SHP77 (cell line): ENCODE measurements around the gene SMAD3.
"Not testable (repeated sequence)": the region's sequence is repeated elsewhere in the genome, so short reads cannot be mapped to it uniquely, and the experiment has no call there.

Experiments used
- DNase-seq, 2 experiments: peaks; one replicate each; lab custom pipeline; 2025; lab: John Stamatoyannopoulos, UW

SMAD3 gene

GRCh38 chr15:67109141-67110034 is 44.0 kb downstream of the SMAD3 start:
- no peak for DNase-seq

DNA sequence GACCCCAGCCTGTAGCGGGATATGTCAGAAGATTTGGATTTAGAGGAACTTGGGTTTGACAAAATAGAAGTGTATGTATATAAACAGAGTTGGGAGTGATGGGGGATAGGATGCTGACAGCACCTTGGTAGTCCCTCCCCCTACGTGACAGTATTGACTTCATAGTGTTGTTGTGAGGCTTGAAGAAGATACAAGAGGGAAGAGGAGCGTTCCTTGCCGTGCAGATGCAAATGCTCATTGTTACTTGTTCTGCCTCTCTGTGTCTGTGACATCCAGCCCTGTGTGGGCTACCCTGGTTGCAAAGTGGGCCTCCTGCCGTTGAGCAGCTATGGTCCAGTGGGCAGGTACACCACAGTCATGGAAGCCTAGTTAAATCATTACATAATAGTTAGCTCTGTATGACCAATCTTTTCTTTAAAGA is 45.0 kb downstream of the SMAD3 start:
- DNase-seq, result no peak

DNA sequence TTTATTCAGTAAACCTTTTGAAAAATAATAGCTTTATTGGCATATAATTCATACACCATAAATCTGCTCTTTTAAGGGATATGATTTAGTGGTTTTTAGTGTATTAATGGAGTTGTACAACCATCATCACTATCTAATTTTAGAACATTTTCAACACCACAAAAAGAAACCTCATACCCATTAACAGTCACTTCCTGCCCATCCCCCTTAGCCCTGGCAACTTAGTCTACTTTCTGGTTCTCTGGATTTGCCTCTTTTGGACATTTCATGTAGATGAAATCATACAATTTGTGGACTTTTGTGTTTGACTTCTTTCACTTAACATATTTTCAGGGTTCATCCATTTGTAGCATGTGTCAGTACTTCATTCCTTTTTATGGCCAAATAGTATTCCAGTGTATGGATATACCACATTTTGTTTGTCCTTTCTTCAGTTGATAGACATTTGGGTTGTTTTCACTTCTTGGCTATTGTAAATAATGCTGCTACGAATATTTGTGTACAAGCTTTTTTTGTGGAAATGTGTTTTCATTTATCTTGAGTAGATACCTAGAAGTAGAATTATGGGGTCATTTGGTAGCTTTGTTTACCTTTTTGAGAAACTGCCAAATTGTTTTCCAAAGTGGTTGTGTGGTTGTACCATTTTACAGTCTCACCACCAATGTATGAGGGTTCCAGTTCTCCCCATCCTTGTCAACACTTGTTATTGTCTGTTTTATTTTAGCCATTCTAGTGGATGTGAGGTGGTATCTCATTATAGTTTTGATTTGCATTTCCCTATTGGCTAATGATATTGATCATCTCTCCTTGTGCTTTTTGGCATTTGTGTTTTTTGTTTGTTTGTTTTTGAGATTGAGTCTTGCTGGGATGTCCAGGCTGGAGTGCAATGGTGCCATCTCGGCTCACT is 45.8 kb downstream of the SMAD3 start:
- no peak for DNase-seq

GRCh38 chr15:67114046-67114445 is 48.6 kb downstream of the SMAD3 start:
- DNase-seq, result no peak

DNA sequence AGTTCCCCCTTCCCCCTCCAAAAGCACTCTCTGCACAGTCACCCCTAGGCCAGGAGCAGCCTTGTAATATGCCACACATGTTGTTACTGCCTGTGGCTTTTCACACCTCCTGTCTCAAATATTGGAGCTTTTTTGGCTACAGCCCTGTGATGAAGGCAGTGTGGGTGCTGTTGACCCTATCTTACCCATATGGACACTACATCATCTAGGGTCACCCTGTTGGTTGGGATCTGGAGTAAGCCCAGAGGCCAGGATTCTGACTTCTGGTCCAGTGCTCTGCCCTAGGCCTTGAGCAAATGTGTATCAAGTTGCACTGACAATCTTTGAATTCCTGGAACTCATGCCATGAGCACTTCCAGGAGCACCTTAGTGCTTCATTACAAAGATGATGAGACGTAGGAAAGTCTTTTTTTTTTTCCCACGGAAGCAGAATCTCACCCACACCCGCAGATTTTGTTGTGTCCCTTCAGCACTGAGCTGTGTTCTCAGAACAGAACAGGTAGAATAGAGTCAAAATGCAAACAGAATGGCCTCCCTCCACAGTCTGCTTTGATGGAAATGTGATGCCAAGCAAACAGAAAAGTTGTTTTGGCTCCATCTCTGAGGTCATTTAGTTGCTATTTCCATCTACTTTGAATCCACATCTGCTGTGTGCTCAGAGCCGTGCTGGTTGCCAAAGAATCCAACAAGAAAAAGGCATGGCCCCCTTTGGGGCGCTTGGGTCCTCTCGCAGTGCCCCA is 49.6 kb downstream of the SMAD3 start:
- peak in 1 of 2 experiments; percentile 11 for DNase-seq

GRCh38 chr15:67115586-67115969 is 50.2 kb downstream of the SMAD3 start:
- DNase-seq, result no peak

DNA sequence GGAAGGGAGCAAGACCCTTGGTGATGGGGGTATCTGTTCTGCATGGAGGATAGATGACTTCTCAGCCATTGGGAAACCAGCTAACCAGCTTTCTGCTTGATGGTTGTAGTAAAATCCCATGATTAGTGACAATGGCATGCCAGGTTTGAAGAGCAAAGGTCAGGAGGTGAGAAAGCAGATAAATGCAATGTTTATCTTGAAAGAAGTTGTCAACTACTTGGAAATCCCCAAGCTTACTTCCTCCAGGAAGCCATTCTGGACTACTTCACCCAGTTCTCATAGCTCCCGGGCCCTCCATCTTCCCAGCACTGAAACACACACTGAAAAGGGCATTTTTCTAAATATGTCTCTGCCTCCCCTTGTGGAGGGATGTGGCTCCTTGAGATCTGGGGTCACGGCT is 51.3 kb downstream of the SMAD3 start:
- DNase-seq, result no peak

DNA sequence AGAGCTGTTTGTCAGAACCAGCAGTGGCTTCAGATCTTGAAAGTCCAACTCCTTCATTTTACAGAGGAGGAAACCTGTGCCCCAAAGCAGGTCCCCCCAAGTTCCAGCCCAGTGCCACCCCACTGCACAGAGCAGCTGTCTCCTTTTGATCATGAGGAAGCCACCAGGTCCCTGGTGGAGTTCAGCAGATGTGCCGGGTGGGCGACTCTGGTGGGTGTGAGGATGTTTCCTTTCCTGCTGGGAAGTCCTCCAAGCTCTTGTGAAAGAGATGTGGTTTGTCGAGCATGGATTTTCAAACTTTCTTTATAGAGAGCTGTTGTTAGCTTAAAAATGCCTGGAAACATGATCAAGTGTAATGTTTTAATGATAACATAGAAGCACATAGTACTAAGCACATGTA is 52.0 kb downstream of the SMAD3 start:
- no peak for DNase-seq

GRCh38 chr15:67118808-67119207 is 53.4 kb downstream of the SMAD3 start:
- DNase-seq, result no peak

DNA sequence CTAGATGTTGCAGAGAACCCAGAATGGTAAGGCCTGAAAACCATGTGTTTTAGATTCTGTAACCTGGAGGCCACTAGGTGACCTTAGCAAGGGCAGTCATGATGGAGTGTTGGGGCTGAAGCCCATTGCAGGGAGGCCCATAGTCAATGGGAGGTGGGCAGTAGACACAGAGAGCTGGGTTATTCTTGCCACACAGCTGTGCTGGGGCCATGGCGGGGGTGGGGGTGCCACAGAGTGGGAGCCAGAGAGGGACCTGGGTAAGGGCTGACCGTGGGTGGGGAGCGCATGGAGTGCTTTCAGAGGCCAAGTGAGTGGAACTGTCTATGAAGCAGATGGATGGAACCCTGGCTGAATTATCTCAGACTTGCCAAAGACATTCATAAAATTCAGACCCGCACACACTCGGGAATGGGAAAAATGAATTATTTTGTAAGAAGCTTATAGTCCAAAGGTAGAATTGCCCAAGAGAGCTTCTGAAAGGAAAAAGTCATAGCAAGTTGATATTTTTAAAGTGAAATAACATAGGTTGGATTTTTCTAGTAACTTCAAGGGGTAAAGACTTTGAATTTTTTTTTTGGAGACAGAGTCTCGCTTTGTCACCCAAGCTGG is 53.9 kb downstream of the SMAD3 start:
- DNase-seq, result no peak

GRCh38 chr15:67120009-67120838 is 54.8 kb downstream of the SMAD3 start:
- no peak for DNase-seq

- DNase-seq, result no peak
Observed at GRCh38 chr15:67120839-67121643, 55.6 kb downstream of the SMAD3 start.

DNA sequence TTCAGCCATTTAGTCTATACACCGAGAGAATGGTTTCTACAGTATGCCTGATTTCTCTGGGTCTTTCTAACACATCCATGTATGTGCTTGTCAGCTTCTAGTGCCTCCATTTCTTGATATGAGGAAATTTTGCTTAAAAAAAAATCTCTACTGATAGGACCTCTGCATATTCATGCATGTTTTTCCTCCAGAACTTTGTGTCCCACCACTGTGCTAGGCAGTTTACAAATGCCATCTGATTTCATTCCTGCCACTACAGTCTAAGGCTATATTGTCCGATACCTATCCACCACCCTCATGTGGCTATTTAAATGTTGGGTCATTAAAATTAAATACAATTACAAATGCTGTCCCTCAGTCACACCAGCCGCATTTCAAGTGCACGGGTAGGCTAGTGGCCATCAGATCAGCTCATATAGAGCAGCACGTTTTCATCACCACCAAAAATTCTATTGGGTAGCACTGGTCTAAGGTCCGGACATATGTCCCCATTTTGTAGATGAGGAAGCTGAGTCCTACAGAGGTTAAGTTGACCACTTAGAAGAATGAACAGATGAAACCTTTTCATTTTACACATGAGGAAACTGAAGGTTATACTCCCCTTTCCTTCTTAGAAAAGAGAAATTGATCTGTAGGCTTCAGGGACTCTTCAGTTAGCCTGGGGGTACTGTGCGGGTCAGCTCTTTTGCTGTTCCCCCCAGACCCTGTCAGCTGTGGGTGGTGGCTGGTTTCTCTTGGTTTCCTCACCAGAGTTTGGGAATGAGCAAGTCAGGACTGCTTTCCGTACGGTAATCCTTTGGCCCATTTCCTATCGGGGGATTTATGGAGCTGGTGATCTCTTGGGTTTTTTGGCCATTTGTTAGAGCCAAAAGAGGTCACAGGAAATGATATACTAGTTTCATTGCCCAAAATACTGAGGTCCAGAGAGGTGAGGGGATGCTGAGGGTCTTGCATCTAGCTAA is 56.5 kb downstream of the SMAD3 start:
- DNase-seq, result no peak

- not testable (repeated sequence) for DNase-seq
Observed at GRCh38 chr15:67122816-67123215, 57.4 kb downstream of the SMAD3 start.

GRCh38 chr15:67123291-67123690 is 57.9 kb downstream of the SMAD3 start:
- DNase-seq, result not testable (repeated sequence)

DNA sequence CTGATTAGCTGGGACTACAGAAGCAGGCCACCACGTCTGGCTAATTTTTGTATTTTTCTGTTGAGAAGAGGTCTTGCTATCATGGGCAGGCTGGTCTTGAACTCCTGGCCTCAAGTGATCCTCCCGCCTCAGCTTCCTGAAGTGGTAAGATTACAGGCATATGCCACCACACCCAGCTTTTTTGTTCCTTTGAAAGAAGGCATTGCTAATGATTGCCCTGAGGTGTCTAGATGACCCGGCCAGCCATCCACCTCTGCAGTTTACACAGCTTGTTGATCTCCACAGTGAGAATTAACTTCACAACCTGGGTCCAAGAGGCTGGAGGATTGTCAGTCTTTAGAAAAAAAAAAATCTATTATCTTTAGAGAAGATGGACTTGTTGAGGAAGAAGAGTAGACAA is 58.7 kb downstream of the SMAD3 start:
- no peak for DNase-seq

- no peak for DNase-seq
Observed at GRCh38 chr15:67124911-67125588, 59.6 kb downstream of the SMAD3 start.
